Measurements from ENCODE around the gene MS4A8. TPM values are rescaled to one million over a fixed set of nuclear protein-coding genes. Genes with fewer than 3 reads are reported as not detected.
A peak's percentile ranks its signal among the peaks of the same experiment; 100 is the strongest.

Gene MS4A8
- polyA plus RNA-seq, 1 experiment, result not detected

- ChIA-PET POLR2A (no interaction called here), CTCF (interaction anchor here (0.9 kb wide), 1 partner anchor 11 kb away, joined by 3 read pairs; no protein-coding TSS in a partner anchor)
- no peak overlapping the region for H3K27ac ChIP-seq (ENCODE audit: low read depth, low read length)
- no peak for DNase-seq (ENCODE audit: low read depth, low spot score)
- no peak for TF ChIP-seq CTCF (IDR thresholded peaks at IDR 0.05; ENCODE audit: low read depth, low read length)
- H3K4me3 ChIP-seq (ENCODE audit: low read depth, low read length), result no peak overlapping the region
- no peaks in the 10 kb centered on the region for H3K27me3 ChIP-seq (ENCODE audit: control insufficient read depth, insufficient read depth, low read length)
- H3K9me3 ChIP-seq (ENCODE audit: control insufficient read depth, insufficient read depth, low read length), result no peaks in the 10 kb centered on the region
Measured at GRCh38 chr11:60701469-60701818, 2.0 kb downstream of the MS4A8 start.

DNA sequence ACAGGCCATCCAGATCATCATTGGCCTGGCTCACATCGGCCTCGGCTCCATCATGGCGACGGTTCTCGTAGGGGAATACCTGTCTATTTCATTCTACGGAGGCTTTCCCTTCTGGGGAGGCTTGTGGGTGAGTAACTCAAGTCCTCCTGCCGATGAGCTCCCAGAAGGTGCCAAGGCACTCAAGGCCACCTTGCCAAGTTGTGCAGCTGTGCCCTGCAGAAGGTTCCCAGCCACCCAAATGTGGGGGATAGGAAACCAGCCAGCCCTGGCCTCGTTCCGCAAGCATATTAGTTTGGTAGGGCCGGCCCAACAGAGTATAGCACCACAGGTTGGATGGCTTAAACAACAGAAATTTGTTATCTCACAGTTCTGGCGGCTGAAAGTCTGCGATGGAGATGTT lies 4.0 kb downstream of the MS4A8 start:
- POLR2A ChIA-PET, result no interaction called here

GRCh38 chr11:60705895-60706294 lies 6.5 kb downstream of the MS4A8 start:
- POLR2A ChIA-PET, result no interaction called here
- Histone ChIP-seq H3K4me3 (ENCODE audit: low read depth, low read length) (no peak overlapping the region), H3K27ac (ENCODE audit: low read depth, low read length) (no peak overlapping the region), H3K9me3 (ENCODE audit: control insufficient read depth, insufficient read depth, low read length) (no peaks in the 10 kb centered on the region), H3K27me3 (ENCODE audit: control insufficient read depth, insufficient read depth, low read length) (no peaks in the 10 kb centered on the region)
- no peak for TF ChIP-seq CTCF (IDR thresholded peaks at IDR 0.05; ENCODE audit: low read depth, low read length)
- CTCF ChIA-PET, result no interaction called here
- no peak for DNase-seq (ENCODE audit: low read depth, low spot score)

More for the DNA sequence above, 4.0 kb downstream of the MS4A8 start:
- Histone ChIP-seq H3K9me3 (ENCODE audit: control insufficient read depth, insufficient read depth, low read length) (no peaks in the 10 kb centered on the region), H3K4me3 (ENCODE audit: low read depth, low read length) (no peak overlapping the region), H3K27ac (ENCODE audit: low read depth, low read length) (no peak overlapping the region), H3K27me3 (ENCODE audit: control insufficient read depth, insufficient read depth, low read length) (no peaks in the 10 kb centered on the region)
- TF ChIP-seq CTCF (IDR thresholded peaks at IDR 0.05; ENCODE audit: low read depth, low read length), result no peak
- CTCF ChIA-PET, result no interaction called here
- no peak for DNase-seq (ENCODE audit: low read depth, low spot score)

- CTCF ChIA-PET, result no interaction called here
- no peak for DNase-seq (ENCODE audit: low read depth, low spot score)
- POLR2A ChIA-PET, result no interaction called here
- H3K27ac ChIP-seq (ENCODE audit: low read depth, low read length), result no peak overlapping the region
- no peak for TF ChIP-seq CTCF (IDR thresholded peaks at IDR 0.05; ENCODE audit: low read depth, low read length)
- no peak overlapping the region for H3K4me3 ChIP-seq (ENCODE audit: low read depth, low read length)
- no peaks in the 10 kb centered on the region for H3K27me3 ChIP-seq (ENCODE audit: control insufficient read depth, insufficient read depth, low read length)
- H3K9me3 ChIP-seq (ENCODE audit: control insufficient read depth, insufficient read depth, low read length), result no peaks in the 10 kb centered on the region
Measured at GRCh38 chr11:60706931-60707330, 7.5 kb downstream of the MS4A8 start.

- TF ChIP-seq CTCF (IDR thresholded peaks at IDR 0.05; ENCODE audit: low read depth, low read length), result peak; percentile 6; the same call in 1 of the 2 replicates
- CTCF ChIA-PET, result no interaction called here
- Histone ChIP-seq H3K4me3 (ENCODE audit: low read depth, low read length) (no peak overlapping the region), H3K9me3 (ENCODE audit: control insufficient read depth, insufficient read depth, low read length) (no peaks in the 10 kb centered on the region), H3K27ac (ENCODE audit: low read depth, low read length) (no peak overlapping the region), H3K27me3 (ENCODE audit: control insufficient read depth, insufficient read depth, low read length) (no peaks in the 10 kb centered on the region)
- no peak for DNase-seq (ENCODE audit: low read depth, low spot score)
- POLR2A ChIA-PET, result no interaction called here
Measured at GRCh38 chr11:60710482-60710881, 11.1 kb downstream of the MS4A8 start.

All from AG04450 (cell line).